Psoas muscle (tissue), 8 donors: ENCODE data around the gene KCNE3. TPM values are rescaled to one million over a fixed set of nuclear protein-coding genes. Genes with fewer than 3 reads are reported as not detected.

ENCODE experiments used
- ATAC-seq, 4 donors: fragments of 200-7000 bp; cut with Tn5 transposase; one replicate each; pipeline ENCODE4 v1.9.1; 2020; ENCODE audit warnings: moderate library complexity in 3 of 4, mild to moderate bottlenecking in 2 of 4
- DNase-seq, 2 donors: peaks; one replicate each; pipeline ENCODE4 v3.0.0-alpha.2; 2020
- H3K27ac ChIP-seq: fragments of 200-600 bp; one replicate; pipeline ENCODE4 v1.8.0; 2022
- H3K27me3 ChIP-seq, 3 donors: fragments of 200-600 bp in 1 of 3; one replicate each; pipeline versions ENCODE4 v1.6.1 to v1.8.0; 2013 to 2022; ENCODE audit warnings: low read length in 2 of 3, mild to moderate bottlenecking in 2 of 3, moderate library complexity in 1 of 3; ENCODE audit not compliant: insufficient read depth in 3 of 3
- H3K36me3 ChIP-seq, 2 donors: fragments of 200-600 bp in 1 of 2; one replicate each; pipeline versions ENCODE4 v1.6.1 to v1.8.0; 2013 to 2022; ENCODE audit warnings: low read depth in 1 of 2, mild to moderate bottlenecking in 1 of 2, moderate library complexity in 1 of 2; ENCODE audit not compliant: insufficient read depth in 1 of 2
- H3K4me1 ChIP-seq: fragments of 200-600 bp; one replicate; pipeline ENCODE4 v1.8.0; 2022
- H3K4me3 ChIP-seq: fragments of 200-600 bp; one replicate; pipeline ENCODE4 v1.8.0; 2022; ENCODE audit warnings: mild to moderate bottlenecking
- H3K9me3 ChIP-seq: fragments of 200-600 bp; one replicate; pipeline ENCODE4 v1.8.0; 2022
- WGBS, 3 donors: extraction: QIAGEN DNeasy Blood & Tissue Kit; methylation state at CpG; one replicate each; pipeline versions ENCODE4 v1.1.6 to v1.1.7; 2013; 5-methylcytosine and 5-hydroxymethylcytosine counted together
- intact Hi-C, 2 donors: fragments of 100-400 bp; cut with DNase I; formaldehyde crosslinking; loops; one replicate each; pipeline versions ENCODE4 v1.11.0 to v1.14.2; 2022
- polyA plus RNA-seq, 3 donors: library from polyadenylated mRNA; stranded (reverse); fragments of 200-250 nt; gene quantifications; one replicate each; pipeline ENCODE4 v1.2.3, GENCODE V29; 2013
- total RNA-seq, 4 donors: library from RNA; stranded (reverse); fragmentation: NEBNext Ultra II Directional in 2 of 4; extraction: Animal tissue kit (Norgen Biotek cat#: 25700) in 2 of 4; gene quantifications; one replicate each; pipeline versions ENCODE4 v1.2.1 to v1.2.4, GENCODE V29; 2021 to 2023
- TF ChIP-seq, protein P1 (sequence below): fragments of 200-600 bp; IDR thresholded peaks from one replicate; pipeline ENCODE4 v1.8.0; 2022; ENCODE audit warnings: antibody characterized with exemption
- donor health status: healthy with polysubstance abuse.
- donor health status: DM: no; HTN: no; CAD: no; lungs with moderate emphysema.
- donor health status: Bipolar disorder and iron deficiency.
- donor health status: healthy.
- donor health status: DM: yes; HTN: yes; CAD: no.
- donor health status: DM: no; HTN: no; CAD: no.
- donor health status: DM: no; HTN: no; CAD: no.
- donor health status: DM: yes; HTN: yes; CAD: no.

The KCNE3 gene
- total and polyA plus RNA-seq, 7 donors = 0.21 to 3.3 (median 1.0) TPM

DNA sequence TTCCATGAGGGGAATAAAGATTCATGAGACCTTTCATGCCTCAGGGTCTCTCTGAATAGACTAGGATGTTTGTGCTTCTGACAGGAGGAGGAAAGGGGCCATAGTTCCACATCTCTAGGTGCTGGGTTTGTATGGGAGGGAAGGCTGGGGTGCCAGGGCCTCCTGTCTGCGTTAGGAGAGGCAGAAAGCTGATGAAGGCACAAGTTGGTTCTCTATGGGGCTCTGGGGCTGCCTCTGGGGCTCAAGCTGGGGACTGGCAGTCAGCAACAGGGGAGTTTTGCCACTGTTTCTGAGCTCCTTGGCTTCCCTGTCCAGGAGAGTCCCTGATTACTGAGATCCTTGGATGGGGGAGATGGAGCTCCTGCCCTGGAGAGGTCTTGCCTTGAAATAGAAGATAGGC, 4.1 kb downstream of the KCNE3 start:
- intact Hi-C loops = no loop called here

DNA sequence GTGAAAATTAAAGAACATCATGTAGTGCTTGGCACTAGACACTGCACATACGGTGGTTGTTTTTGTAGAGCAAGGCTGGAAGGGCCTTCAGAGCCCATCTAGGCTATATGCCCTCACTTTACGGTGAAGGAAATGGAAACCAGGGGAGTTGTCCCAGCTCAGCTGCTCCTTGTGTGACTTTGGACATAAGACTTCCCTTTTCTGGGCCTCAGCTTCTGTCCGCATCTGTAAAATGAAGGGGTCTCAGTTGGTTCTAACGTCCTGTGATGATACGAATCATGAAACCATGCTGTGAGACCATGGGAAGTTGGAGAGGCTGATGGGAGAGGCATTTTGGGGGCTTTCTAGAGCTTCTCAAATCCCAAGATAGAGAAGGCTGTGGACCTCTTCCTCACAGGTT, 4.7 kb downstream of the KCNE3 start:
- H3K4me1 ChIP-seq = peaks cover 18% of the 10 kb centered on the region

More for the DNA sequence above, 4.1 kb downstream of the KCNE3 start:
- no peak overlapping the region for H3K27ac ChIP-seq
- H3K4me3 ChIP-seq = no peak overlapping the region
- H3K9me3 ChIP-seq = no peaks in the 10 kb centered on the region
- H3K4me1 ChIP-seq = peaks cover 18% of the 10 kb centered on the region
- DNase-seq (no peak), ATAC-seq (no peak)
- TF ChIP-seq, protein P1, sequence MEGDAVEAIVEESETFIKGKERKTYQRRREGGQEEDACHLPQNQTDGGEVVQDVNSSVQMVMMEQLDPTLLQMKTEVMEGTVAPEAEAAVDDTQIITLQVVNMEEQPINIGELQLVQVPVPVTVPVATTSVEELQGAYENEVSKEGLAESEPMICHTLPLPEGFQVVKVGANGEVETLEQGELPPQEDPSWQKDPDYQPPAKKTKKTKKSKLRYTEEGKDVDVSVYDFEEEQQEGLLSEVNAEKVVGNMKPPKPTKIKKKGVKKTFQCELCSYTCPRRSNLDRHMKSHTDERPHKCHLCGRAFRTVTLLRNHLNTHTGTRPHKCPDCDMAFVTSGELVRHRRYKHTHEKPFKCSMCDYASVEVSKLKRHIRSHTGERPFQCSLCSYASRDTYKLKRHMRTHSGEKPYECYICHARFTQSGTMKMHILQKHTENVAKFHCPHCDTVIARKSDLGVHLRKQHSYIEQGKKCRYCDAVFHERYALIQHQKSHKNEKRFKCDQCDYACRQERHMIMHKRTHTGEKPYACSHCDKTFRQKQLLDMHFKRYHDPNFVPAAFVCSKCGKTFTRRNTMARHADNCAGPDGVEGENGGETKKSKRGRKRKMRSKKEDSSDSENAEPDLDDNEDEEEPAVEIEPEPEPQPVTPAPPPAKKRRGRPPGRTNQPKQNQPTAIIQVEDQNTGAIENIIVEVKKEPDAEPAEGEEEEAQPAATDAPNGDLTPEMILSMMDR = no peak
- no peaks in the 10 kb centered on the region for H3K36me3 ChIP-seq
- 91 to 100% (median 95%) methylated on average over 1 of the region's 1 CpG for WGBS, 3 donors
- no peaks in the 10 kb centered on the region for H3K27me3 ChIP-seq

DNA sequence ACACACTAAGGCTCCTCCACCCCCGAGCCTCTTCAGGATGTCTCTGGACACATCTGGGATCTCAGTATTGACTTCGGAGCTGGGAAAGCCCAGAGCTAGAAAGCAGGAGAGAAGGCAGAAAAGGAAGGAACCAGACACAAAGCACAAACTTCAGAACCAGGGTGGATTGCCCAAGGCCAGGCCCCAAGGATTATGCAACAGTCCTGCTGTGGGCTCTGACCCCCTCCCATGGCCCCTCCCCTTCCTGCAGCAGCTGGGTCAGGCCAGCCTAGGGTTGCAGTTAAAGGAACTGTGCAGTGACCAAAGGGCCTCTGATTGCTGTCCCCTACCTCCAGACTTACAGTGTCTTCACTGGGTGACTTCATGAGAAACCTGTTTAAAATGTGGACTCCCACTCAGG, 5.3 kb downstream of the KCNE3 start:
- H3K27me3 ChIP-seq = no peaks in the 10 kb centered on the region
- WGBS, 3 donors = 39 to 50% (median 46%) methylated on average over 2 of the region's 2 CpGs
- H3K27ac ChIP-seq = peak overlapping the region; percentile 19
- peaks cover 17% of the 10 kb centered on the region for H3K4me1 ChIP-seq
- DNase-seq = peak; percentile 80 to 88
- intact Hi-C loops = no loop called here
- peak; percentile 57 to 84 (median 73) for ATAC-seq
- H3K4me3 ChIP-seq = peak overlapping the region; percentile 40
- no peaks in the 10 kb centered on the region for H3K9me3 ChIP-seq
- TF ChIP-seq, protein P1 = no peak
- H3K36me3 ChIP-seq = peaks cover 0 to 4% of the 10 kb centered on the region in 2 donors

More for the DNA sequence above, 4.7 kb downstream of the KCNE3 start:
- peak overlapping the region; percentile 19 for H3K27ac ChIP-seq
- DNase-seq (no peak), ATAC-seq (no peak)
- H3K4me3 ChIP-seq = no peak overlapping the region
- TF ChIP-seq, protein P1 = no peak
- no peaks in the 10 kb centered on the region for H3K9me3 ChIP-seq
- intact Hi-C loops = no loop called here
- H3K27me3 ChIP-seq = no peaks in the 10 kb centered on the region
- WGBS, 3 donors = 80 to 86% (median 82%) methylated on average over 5 of the region's 5 CpGs
- no peaks in the 10 kb centered on the region for H3K36me3 ChIP-seq

DNA sequence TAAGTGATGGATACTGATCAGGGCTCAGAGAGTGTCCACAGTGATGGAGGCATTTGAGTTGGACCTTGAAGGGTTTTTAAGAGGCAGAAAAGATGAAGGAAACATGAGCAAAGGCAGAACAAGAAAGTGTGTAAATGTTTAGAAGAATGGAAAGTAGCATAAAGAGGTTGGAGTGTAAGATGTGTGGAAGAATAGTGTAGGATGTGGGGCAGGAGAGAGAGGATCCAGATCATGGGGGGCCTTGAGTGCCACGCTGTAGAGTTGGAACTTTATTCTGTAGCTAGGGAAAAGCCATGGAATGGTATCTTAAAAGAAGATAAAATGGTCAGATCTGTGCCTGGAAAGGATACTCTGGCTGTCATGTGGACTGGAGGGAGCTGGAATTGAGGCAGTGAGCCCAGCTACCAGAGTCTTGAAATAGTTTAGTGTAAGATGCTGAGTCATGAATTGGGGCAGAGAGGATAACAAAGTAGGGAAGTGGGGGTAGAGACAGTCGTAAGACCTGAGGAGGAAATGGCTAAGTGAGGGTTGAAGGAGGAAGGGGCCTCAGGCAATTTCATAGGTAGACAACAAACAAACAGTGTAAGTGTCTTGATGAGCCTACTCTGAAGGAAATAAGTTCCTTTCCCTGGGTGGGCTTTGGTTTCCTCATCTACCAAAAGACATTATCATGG, 6.7 kb downstream of the KCNE3 start:
- Histone ChIP-seq H3K4me3 (peak overlapping the region; percentile 40), H3K9me3 (no peaks in the 10 kb centered on the region), H3K36me3 (peaks cover 0 to 6% of the 10 kb centered on the region in 2 donors), H3K27me3 (no peaks in the 10 kb centered on the region), H3K4me1 (peaks cover 10% of the 10 kb centered on the region), H3K27ac (no peak overlapping the region)
- WGBS, 3 donors = 66 to 84% (median 71%) methylated on average over 2 of the region's 2 CpGs
- TF ChIP-seq, protein P1 = no peak
- ATAC-seq (peak in 3 of 4 donors; percentile 42 to 63 (median 54)), DNase-seq (no peak)
- intact Hi-C loops = no loop called here

DNA sequence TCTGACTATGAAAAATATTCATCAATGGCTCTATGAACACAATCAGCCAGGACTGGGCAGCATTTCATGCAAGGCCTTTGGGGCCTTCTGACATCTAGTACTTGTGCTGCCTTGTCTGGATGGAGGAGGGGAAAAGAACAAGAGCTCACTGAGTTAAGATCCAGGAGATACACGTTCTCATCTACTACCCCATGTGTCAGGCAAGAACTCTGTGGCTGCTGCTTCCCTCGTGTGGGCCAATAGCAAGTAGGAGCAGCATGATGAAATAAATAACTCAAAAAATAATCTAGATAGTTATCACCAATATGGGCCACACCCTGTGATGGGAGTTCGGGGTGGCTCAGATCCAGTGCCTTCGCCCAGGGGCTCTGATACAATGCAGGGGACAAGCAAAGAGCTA, 7.3 kb downstream of the KCNE3 start:
- H3K9me3 ChIP-seq = no peaks in the 10 kb centered on the region
- no peaks in the 10 kb centered on the region for H3K27me3 ChIP-seq
- peaks cover 0 to 6% of the 10 kb centered on the region in 2 donors for H3K36me3 ChIP-seq
- no peak for ATAC-seq
- H3K4me3 ChIP-seq = peak overlapping the region; percentile 40
- intact Hi-C loops = no loop called here
- WGBS, 3 donors = 78 to 88% (median 84%) methylated on average over 4 of the region's 4 CpGs
- TF ChIP-seq, protein P1 = no peak
- no peak for DNase-seq
- peaks cover 10% of the 10 kb centered on the region for H3K4me1 ChIP-seq
- H3K27ac ChIP-seq = no peak overlapping the region
